HG02852 (cell line): ENCODE results near the gene NAA15.
"Not testable (repeated sequence)": the region's sequence is repeated elsewhere in the genome, so short reads cannot be mapped to it uniquely, and the experiment has no call there.

Experiments
- ATAC-seq: cut with Tn5 transposase; IDR thresholded peaks from one replicate; pipeline ENCODE4 v1.9.1; 2021; ENCODE audit warnings: mild to moderate bottlenecking, moderate library complexity; ENCODE audit not compliant: unreplicated experiment

NAA15 gene

DNA sequence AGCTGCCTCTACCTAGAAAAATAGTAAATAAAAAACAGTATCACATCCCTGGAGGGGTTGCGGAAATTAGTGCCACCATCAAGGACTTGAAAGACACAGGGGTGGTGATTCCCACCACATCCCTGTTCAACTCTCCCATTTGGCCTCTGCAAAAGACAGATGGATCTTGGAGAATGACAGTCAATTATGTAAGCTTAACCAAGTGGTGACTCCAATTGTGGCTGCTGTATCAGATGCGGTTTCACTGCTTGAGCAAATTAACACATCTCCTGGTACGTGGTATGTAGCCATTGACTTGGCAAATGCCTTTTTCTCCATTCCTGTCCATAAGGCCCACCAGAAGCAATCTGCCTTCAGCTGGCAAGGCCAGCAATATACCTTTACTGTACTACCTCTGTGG lies 143.6 kb downstream of the NAA15 start:
- ATAC-seq: not testable (repeated sequence)

- ATAC-seq: not testable (repeated sequence)
These were observed 145.8 kb downstream of the NAA15 start for GRCh38 chr4:139447078-139447477.

DNA sequence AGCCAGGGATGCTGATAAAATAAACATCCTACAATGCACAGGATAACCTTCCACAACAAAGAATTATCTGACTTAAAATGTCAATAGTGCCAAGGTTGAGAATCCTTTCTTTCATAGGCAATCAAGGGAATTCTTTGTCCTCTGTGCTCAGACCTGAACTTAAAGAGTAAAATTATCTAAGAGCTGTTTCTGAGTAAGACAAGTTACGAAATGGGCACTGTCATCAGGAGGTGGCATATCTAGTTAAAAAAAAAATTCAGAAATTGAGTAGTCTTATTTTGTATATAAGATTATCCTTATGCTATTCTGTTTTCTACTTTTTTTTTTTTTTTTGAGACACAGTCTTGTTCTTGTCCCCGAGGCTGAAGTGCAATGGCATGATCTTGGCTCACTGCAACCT lies 149.3 kb downstream of the NAA15 start:
- no peak for ATAC-seq

DNA sequence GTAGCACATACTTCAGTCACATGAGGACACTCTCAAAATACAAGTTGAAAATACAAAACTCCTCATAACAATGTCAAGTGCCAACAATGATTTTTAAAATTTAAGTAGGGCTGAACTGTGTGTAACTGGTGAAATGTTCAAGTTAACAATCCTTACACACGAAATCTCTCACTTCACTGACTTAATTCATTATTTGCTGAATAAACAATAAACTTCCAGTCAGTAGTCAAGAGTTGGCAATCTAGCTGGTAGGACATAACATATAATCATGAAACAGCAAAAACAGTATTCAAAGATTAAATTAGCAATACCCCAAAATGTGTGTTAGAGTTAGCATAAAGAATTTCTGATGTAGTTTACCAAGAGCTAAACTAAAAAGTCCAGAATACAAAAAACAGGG lies 150.7 kb downstream of the NAA15 start:
- ATAC-seq: no peak

DNA sequence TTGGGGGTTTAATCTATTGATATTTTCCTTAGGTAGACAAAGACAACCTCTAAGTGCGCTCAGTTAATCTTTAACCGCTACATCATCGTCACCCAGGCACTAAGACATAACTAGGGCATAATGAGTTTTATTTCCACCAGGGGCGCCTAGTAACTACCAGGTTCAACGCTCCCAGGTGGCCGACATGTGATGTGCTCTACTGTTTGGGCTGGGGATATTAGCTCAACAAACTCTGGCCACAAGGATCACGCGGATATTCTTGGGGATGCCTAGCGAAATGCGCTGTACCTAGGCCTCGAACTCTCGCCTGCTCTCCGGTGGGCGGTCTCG lies 151.7 kb downstream of the NAA15 start:
- ATAC-seq: peak; percentile 44

- peak; percentile 86 for ATAC-seq
These were observed 152.2 kb downstream of the NAA15 start for GRCh38 chr4:139453371-139454110.

GRCh38 chr4:139454111-139455045 lies 153.1 kb downstream of the NAA15 start, which contains the start of gene RAB33B:
Gene RAB33B (plus strand): TSS chr4:139454121. CDS start chr4:139454196, 75 bp downstream.
- peak; percentile 13 for ATAC-seq

DNA sequence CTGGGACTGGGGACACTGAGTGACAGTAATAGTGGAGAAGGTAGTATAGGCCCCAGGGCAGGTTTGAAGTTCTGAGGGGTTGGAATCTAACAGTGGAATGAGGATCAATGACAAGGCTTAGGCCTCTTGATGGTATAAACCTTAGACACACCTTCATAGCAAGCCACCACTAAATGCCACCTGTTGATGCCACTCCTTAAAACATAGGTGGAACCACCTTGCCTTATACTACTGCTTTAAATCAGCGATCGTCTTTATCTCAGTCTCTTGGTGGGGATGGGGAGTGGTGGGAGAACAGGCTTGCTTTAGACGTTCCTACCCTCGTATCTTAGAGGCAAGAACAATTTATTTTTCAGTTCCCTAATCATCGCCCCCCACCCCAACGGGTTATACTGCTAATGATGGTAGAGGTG lies 153.8 kb downstream of the NAA15 start:
- ATAC-seq: no peak

DNA sequence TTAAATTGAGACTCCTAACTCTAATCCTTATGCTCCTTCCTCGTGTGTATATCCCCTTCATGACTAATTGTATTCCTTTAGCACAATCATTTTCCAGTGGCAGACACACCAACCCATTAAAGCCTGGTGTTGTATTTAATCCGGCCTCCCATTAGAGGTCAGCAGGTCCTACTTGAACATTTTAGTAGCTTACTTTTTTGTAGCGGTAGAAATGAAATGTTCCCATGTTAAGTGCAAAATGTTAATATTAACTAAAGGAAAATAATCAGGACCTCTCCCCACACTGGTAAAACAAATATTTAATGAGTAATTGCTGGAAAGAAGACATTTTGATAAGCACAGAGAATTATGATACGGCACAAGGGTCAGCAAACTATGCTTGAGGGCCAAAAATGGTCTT lies 156.0 kb downstream of the NAA15 start:
- no peak for ATAC-seq

DNA sequence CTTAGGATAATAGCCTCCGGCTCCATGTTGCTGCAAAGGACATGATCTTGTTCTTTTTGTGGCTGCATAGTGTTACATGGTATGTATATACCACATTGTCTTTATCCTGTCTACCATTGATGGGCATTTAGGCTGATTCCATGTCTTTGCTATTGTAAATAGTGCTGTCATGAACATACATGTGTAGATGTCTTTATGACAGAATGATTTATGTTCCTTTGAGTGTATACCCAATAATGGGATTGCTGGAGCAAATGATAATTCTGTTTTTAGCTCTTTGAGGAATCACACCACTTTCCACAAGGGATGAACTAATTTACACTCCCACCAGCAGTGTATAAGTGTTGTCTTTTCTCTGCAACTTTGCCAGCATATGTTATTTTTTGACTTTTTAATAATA lies 157.2 kb downstream of the NAA15 start:
- ATAC-seq: no peak

DNA sequence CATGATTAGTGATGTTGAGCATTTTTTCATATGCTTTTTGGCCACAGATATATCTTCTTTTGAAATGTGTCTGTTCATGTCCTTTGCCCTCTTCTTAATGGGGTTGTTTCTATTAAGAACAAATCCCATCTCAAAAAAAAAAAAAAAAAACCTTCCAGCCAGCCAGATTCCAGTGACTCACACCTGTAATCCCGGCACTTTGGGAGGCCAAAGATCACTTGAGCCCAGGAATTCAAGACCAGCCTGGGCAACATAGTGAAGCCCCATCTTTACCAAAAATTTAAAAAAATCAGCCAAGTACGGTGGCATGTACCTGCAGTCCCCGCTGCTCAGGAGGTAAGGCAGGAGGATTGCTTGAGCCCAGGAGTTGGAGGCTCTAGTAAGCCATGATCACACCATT lies 157.7 kb downstream of the NAA15 start:
- no peak for ATAC-seq

DNA sequence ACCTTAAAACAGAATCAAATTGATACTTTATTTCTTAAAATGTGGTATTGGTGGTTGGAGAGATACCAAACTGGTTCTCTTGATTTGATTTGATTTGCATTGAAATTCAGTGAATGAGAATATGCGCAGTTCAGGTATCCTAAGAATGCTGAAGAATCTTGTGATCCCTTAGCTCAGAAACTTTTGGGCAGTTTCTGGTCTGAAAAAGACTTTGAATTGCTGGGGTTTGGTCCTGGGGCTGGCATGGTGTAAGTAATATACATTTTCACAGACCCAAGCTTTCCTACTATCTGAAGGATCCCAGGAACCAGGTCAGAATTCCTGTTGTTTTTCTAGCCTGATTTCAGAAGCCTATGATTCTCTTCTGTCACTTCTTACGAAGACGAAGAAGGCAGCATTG lies 159.3 kb downstream of the NAA15 start:
- ATAC-seq: no peak

DNA sequence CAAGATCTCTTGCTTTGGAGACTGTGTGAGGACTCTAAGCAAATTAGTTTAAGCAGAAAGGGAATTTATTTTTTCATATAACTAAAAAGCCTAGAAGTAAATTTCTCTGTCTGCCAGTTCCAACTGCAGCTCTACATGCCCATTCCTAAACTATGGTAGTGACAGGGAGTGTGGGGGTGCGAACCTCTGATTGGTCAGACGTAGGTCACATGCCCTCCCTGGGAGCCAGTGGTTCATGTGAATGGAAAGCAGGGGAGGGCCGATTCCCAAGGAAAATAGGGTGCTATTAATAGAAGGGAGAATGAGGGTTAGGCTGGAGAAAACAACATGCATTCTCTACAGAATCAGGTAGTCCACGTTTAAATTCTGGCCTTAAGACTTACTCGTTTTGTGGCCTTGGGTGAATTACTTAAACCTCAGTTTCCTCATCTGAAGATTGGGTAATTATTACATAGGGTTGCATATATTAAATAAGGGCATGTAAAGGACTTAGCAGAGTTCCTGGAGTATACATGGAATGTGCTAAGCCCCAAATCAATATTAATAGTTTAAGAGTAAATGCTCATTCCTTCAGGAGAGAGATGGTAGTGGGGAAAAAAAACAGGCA lies 159.8 kb downstream of the NAA15 start:
- ATAC-seq: no peak

GRCh38 chr4:139464512-139464911 lies 163.2 kb downstream of the NAA15 start:
- ATAC-seq: not testable (repeated sequence)

- ATAC-seq: no peak
These were observed 164.6 kb downstream of the NAA15 start for GRCh38 chr4:139465922-139466321.

GRCh38 chr4:139468756-139469155 lies 167.5 kb downstream of the NAA15 start:
- not testable (repeated sequence) for ATAC-seq

DNA sequence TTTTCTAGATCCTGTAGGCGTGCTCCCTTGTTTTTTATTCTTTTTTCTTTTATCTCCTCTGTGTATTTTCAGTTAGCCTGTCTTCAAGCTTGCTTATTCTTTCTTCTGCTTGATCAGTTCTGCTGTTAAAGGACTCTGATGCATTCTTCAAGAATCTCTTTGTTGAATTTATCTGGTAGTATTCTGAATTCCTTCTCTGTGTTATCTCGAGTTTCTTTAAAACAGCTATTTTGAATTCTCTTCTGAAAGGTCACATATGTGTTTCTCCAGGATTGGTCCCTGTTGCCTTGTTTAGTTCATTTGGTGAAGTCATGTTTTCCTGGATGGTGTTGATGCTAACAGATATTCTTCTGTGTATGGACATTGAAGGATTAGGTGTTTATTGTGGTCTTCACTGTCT lies 167.9 kb downstream of the NAA15 start:
- no peak for ATAC-seq
